Activated CD4-positive, alpha-beta T cell treated with anti-CD3 and anti-CD28 coated beads, Interleukin-2, amount 10 ng/mL, durations not matched to agents 7 days and 5 days (primary cell): ENCODE measurements around the gene UFC1. TPM values are rescaled to one million over a fixed set of nuclear protein-coding genes. Genes with fewer than 3 reads are reported as not detected.

ENCODE experiments used
- CTCF ChIA-PET: fragments of 350-600 bp; sonication (Branson Sonifier 250); formaldehyde crosslinking; loops from one replicate; lab custom pipeline; 2021; ENCODE audit warnings: antibody characterized with exemption; lab: Charles Lee
- POLR2A ChIA-PET: fragments of 350-600 bp; sonication (Branson Sonifier 250); formaldehyde crosslinking; loops from one replicate; lab custom pipeline; 2021; ENCODE audit warnings: antibody characterized with exemption; lab: Charles Lee
- DNase-seq: peaks from one replicate; pipeline ENCODE4 v3.0.0-alpha.2; 2020
- H3K27ac Mint-ChIP-seq: one replicate; pipeline ENCODE4 v1.8.0; 2021; ENCODE audit warnings: mild to moderate bottlenecking, moderate library complexity, mixed read lengths
- H3K27me3 Mint-ChIP-seq: one replicate; pipeline ENCODE4 v1.8.0; 2021; ENCODE audit warnings: mixed read lengths
- H3K36me3 Mint-ChIP-seq: one replicate; pipeline ENCODE4 v1.8.0; 2021; ENCODE audit warnings: low read depth, mixed read lengths
- H3K4me1 Mint-ChIP-seq: one replicate; pipeline ENCODE4 v1.8.0; 2021; ENCODE audit warnings: mixed read lengths
- H3K4me3 Mint-ChIP-seq: one replicate; pipeline ENCODE4 v1.8.0; 2021; ENCODE audit warnings: mild to moderate bottlenecking, moderate library complexity, mixed read lengths
- H3K9me3 Mint-ChIP-seq: one replicate; pipeline ENCODE4 v1.8.0; 2021; ENCODE audit warnings: mixed read lengths
- total RNA-seq, 2 experiments: library from RNA; stranded (reverse); gene quantifications; one replicate each; pipeline ENCODE4 v1.2.3, GENCODE V29; 2021

UFC1 gene
- total RNA-seq, 2 experiments from 2014 or later, result 115 to 120 TPM

DNA sequence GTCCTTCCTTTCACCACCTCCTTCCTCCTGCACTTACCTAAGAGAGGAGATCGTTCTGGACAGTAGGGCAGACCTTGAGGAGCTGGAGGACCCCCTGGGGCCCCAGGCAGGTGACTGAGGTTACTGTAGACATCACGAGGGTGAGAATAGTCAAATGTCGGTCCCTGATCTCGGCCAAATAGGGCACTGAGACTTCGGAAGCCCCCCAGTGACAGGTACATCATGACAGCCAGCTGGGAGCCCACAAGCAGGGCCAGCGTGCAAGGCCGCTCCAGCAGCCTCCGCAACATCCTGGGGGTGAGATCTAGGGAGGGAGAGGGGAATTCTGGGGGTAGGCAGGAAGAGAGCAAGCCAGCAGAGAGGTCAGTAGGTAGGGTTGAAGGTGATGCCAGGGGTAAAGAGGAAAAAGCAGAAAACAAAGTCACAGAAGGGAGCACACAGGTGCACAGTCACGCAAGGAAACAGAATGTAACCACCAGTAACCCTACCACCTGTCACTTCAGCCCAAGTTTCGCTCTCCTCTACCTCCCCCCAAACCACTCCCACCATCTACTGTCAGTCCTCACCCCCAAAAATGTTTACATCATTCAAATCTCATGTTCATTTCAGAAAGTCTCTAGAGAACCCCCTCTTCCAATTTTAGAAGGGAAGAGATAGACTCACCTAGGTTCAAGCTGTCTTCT lies 22.1 kb downstream of the UFC1 start:
- Mint-ChIP-seq H3K4me1 (peaks cover 62% of the 10 kb centered on the region), H3K27me3 (no peaks in the 10 kb centered on the region), H3K4me3 (peak overlapping the region; percentile 96), H3K9me3 (no peaks in the 10 kb centered on the region), H3K36me3 (peaks cover 48% of the 10 kb centered on the region), H3K27ac (peak overlapping the region; percentile 99)
- DNase-seq, result no peak
- CTCF ChIA-PET, result interaction anchor here (1.4 to 3.2 kb wide), 7 partner anchors 8 to 206 kb away, joined by 3 to 23 read pairs (median 5); partner anchors contain the start of genes PPOX and UFC1
- POLR2A ChIA-PET, result no interaction called here

DNA sequence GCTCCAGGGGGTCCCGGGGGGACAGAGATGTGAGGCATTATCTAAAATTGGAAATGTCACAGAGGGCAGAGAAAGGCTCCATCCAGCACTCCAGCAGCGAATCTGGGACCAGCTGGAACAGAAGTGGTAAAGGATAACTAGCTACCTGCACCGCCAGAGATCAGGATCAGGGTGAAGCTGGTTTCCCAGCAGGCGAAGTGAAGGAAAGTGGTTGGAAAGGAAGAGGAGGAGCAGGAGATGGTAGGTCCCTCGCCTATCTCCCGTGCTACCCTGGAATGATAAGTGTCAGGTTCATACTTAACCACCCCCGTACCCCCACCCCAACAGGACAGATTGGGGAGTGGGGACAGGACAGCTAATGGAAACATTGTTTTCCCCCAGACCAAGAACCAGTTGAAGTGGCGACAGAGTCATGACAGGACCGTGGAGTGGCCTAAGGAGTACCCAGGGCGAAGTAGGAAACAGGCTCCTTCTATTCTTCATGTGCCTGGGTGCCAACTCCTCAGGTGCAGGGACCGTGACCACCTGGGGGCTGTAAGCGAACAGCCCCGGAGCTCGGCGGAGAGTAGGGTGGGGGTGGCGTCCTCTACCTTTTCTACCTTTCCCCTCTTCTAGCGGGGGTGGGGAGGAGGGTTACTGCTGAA lies 22.8 kb downstream of the UFC1 start:
- Mint-ChIP-seq H3K27ac (peak overlapping the region; percentile 99), H3K4me3 (peak overlapping the region; percentile 96), H3K36me3 (peaks cover 41% of the 10 kb centered on the region), H3K9me3 (no peaks in the 10 kb centered on the region), H3K27me3 (no peaks in the 10 kb centered on the region), H3K4me1 (peaks cover 66% of the 10 kb centered on the region)
- DNase-seq, result no peak
- POLR2A ChIA-PET, result no interaction called here
- CTCF ChIA-PET, result interaction anchor here (1.4 to 3.2 kb wide), 8 partner anchors 8 to 205 kb away, joined by 3 to 23 read pairs (median 4); partner anchors contain the start of genes PPOX and UFC1

DNA sequence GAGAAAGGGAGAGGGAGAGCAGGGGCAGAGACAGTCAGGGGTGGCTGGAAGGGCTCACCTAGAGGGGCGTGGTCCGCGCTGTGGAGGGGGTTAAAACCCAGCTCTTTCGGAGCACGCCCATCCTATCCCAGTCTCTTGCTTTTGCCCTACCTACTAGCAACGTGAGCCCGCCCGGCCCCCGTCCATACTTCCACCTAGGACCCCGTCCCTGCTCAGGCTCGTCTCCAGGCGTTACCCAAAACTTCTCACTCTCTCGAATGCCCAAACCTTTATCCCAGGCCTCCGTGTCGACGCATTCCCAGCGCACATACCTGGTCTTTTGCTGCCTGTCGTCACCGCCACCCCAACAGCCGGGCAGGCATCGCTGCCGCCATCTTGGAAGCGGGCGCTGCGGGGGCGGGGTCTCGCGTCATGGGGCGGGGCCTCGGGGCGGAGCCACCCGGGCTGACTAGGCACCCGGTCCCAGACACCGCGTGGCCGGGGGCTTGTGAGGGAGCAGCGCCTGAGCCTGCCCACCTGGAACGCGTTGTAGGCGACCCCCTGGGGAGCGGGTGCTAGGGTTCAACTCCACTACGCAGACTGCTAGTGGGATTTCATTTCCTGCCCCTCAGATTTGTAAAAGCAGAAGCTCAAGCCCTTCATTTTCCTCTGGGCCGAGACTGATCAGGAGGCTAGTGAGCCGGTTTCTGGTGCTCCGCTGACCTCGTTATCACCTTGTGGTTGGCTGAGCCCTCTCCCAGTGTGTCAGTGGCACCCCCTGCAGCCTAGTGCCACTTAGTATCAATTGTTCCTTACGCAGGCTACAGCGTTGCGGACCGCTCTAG lies 23.5 kb downstream of the UFC1 start, which contains the start of gene B4GALT3:
B4GALT3 (minus strand) TSS at position 396 of the 824 bp plus-strand sequence. CDS start 1,447 bp downstream, outside the sequence.
- H3K27ac Mint-ChIP-seq, result peak within 1 kb of the TSS; percentile 99
- peaks cover 43% of the 10 kb centered on the region for H3K36me3 Mint-ChIP-seq
- H3K9me3 Mint-ChIP-seq, result no peaks in the 10 kb centered on the region
- H3K4me1 Mint-ChIP-seq, result peaks cover 74% of the 10 kb centered on the region
- peak within 1 kb of the TSS; percentile 96 for H3K4me3 Mint-ChIP-seq
- ChIA-PET POLR2A (no interaction called here), CTCF (interaction anchor here (1.4 to 3.2 kb wide), 7 partner anchors 9 to 205 kb away, joined by 3 to 23 read pairs (median 5); partner anchors contain the start of genes PPOX and UFC1)
- no peaks in the 10 kb centered on the region for H3K27me3 Mint-ChIP-seq
- peak; percentile 92 for DNase-seq

DNA sequence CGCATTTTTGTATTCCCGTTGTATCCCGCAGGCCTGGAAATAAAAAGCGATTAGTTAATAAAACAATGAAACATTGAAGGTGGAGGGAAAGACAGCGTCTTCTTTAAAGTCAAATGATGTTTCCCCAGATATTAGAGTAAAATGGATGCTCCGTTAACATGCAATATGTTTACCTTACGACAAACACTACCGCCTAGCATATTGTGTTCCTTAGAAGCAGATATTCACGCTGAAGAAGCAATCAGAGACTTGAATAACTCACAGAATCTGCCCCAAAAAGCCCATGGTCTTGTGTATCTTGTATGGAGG lies 24.1 kb downstream of the UFC1 start:
- ChIA-PET POLR2A (no interaction called here), CTCF (interaction anchor here (1.9 to 2.1 kb wide), 3 partner anchors 10 to 204 kb away, joined by 4 to 6 read pairs (median 5); partner anchors contain the start of gene UFC1)
- H3K4me1 Mint-ChIP-seq, result peaks cover 79% of the 10 kb centered on the region
- H3K36me3 Mint-ChIP-seq, result peaks cover 38% of the 10 kb centered on the region
- H3K4me3 Mint-ChIP-seq, result peak overlapping the region; percentile 96
- DNase-seq, result no peak
- peak overlapping the region; percentile 99 for H3K27ac Mint-ChIP-seq
- no peaks in the 10 kb centered on the region for H3K9me3 Mint-ChIP-seq
- H3K27me3 Mint-ChIP-seq, result no peaks in the 10 kb centered on the region

DNA sequence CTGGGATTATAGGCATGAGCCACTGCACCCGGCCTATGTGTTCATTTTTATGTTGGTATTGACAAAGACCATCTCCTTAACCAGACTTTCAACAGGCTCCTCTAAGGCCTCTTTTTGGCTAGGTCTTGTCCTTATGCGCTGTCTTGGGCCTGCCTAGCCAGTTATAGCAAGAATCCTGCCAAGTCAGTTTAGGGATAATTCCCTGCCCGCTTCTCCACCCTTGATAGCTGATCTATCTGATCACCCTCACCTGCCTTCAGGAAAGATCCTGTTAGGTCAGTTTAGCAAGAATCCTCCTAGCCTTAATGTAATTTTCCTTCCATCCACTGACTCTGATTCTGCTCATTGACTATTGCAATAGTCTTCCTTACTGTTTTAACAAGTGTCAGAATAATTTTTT lies 25.9 kb downstream of the UFC1 start:
- Mint-ChIP-seq H3K27me3 (no peaks in the 10 kb centered on the region), H3K4me1 (peaks cover 84% of the 10 kb centered on the region), H3K9me3 (no peaks in the 10 kb centered on the region), H3K36me3 (peaks cover 26% of the 10 kb centered on the region), H3K4me3 (no peak overlapping the region), H3K27ac (peak overlapping the region; percentile 60)
- CTCF ChIA-PET, result interaction anchor here (1.3 to 4.0 kb wide), 4 partner anchors 9 to 46 kb away, joined by 3 to 30 read pairs (median 5); partner anchors contain the start of genes PPOX and TOMM40L
- POLR2A ChIA-PET, result no interaction called here
- no peak for DNase-seq

DNA sequence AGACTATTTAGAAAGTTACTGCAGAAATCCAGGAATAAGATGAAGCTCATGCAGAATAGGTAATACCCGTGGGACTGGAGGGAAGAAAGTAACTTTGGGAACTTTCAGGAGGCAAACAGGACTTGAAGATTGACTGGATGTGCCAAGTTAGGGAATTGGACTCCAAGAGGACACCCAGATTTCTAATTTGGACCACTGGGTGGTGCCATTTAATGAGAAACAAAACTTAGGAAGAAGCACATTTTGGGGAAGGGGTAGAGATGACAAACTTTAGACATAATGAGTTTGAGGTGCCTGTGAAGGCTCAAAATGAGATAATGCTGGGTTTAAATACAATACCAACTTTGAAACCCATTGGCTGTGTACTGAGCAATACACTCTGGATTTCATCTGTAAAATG lies 26.9 kb downstream of the UFC1 start:
- H3K27ac Mint-ChIP-seq, result peak overlapping the region; percentile 83
- POLR2A ChIA-PET, result no interaction called here
- CTCF ChIA-PET, result interaction anchor here (1.8 to 4.0 kb wide), 4 partner anchors 10 to 45 kb away, joined by 4 to 30 read pairs (median 12); partner anchors contain the start of genes PPOX and TOMM40L
- no peaks in the 10 kb centered on the region for H3K9me3 Mint-ChIP-seq
- peak; percentile 29 for DNase-seq
- H3K4me3 Mint-ChIP-seq, result no peak overlapping the region
- H3K36me3 Mint-ChIP-seq, result peaks cover 17% of the 10 kb centered on the region
- H3K4me1 Mint-ChIP-seq, result peaks cover 82% of the 10 kb centered on the region
- H3K27me3 Mint-ChIP-seq, result no peaks in the 10 kb centered on the region

DNA sequence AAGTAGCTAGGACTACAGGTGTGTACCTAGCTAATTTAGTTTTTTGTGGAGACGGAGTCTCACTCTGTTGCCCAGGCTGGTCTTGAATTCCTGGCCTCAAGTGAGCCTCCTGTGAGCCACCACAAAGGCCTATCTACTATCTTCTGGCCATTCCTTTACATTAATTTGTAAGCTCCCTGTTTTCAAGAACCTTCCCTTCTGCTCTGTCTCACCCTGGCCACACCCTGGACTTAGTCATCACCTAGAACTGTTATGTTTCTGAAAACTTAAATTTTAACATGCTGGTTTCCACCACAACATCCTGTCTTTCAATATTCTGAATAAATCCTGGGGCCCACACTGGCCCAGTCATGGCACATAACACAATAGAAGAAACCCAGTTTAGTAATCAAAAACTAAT lies 28.4 kb downstream of the UFC1 start:
- ChIA-PET CTCF (interaction anchor here (0.8 to 4.0 kb wide), 13 partner anchors 10 to 258 kb away, joined by 3 to 30 read pairs (median 5); partner anchors contain the start of genes NDUFS2, PPOX and TOMM40L), POLR2A (interaction anchor here (0.5 to 1.5 kb wide), 3 partner anchors 16 to 204 kb away, joined by 4 to 6 read pairs (median 5); partner anchors contain the start of genes PPOX and TOMM40L)
- peak overlapping the region; percentile 96 for H3K27ac Mint-ChIP-seq
- peaks cover 83% of the 10 kb centered on the region for H3K4me1 Mint-ChIP-seq
- no peaks in the 10 kb centered on the region for H3K27me3 Mint-ChIP-seq
- peaks cover 10% of the 10 kb centered on the region for H3K36me3 Mint-ChIP-seq
- H3K9me3 Mint-ChIP-seq, result no peaks in the 10 kb centered on the region
- peak; percentile 76 for DNase-seq
- peak overlapping the region; percentile 32 for H3K4me3 Mint-ChIP-seq

DNA sequence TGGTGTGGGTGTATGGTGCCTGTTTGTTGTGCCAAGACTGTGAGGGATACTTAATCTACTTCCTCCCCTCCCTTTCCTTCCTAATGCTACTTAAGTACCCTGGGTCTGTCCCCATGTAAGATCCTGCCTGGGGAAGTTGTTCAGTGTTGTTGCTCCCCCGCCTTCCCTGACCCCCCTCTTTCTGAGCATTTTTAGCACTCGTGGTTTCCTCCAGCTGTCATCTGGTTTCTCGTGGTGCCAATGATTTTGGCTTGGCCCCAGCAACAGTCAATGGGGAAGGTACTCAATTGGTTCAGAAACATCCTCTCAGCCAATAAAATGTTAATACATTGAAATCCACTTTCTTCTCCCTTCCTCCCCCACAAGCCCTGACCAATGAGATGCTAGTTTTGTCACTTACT lies 31.5 kb downstream of the UFC1 start:
- no peaks in the 10 kb centered on the region for H3K9me3 Mint-ChIP-seq
- H3K4me3 Mint-ChIP-seq, result peak overlapping the region; percentile 58
- CTCF ChIA-PET, result interaction anchor here (0.6 to 2.0 kb wide), 7 partner anchors 8 to 196 kb away, joined by 3 to 9 read pairs (median 4); partner anchors contain the start of genes NDUFS2 and PPOX
- peak; percentile 92 for DNase-seq
- peaks cover 81% of the 10 kb centered on the region for H3K4me1 Mint-ChIP-seq
- peak overlapping the region; percentile 97 for H3K27ac Mint-ChIP-seq
- POLR2A ChIA-PET, result no interaction called here
- H3K27me3 Mint-ChIP-seq, result no peaks in the 10 kb centered on the region
- H3K36me3 Mint-ChIP-seq, result peaks cover 11% of the 10 kb centered on the region

DNA sequence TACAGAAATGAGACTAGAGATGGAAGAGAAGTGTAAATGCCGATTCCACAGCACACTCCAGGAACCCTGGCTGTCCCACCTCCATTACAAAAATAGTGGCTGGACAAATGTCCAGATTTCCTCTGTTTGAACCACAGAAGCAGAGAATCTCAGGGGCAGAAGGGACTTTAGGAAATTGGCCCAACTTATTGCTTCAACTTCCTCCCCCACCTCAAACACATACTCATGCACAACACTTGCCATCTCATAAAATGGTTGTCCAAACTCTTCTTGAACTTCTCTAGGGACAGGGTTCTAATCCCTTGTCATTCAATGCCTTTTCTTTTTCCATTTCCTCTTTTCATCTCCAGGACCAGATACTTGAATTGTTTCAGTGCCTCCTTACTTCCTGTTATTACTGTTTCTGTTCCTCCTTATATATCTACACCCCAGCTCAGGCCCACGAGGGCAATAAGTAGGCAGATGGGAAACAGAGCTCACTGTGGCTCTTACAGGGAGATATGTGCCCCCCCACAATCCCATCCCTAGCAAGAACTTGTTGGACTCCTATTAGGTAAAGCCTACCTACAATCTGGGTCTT lies 32.0 kb downstream of the UFC1 start:
- DNase-seq, result no peak
- POLR2A ChIA-PET, result no interaction called here
- H3K4me1 Mint-ChIP-seq, result peaks cover 78% of the 10 kb centered on the region
- peak overlapping the region; percentile 97 for H3K27ac Mint-ChIP-seq
- no peaks in the 10 kb centered on the region for H3K9me3 Mint-ChIP-seq
- CTCF ChIA-PET, result interaction anchor here (0.6 to 2.0 kb wide), 9 partner anchors 7 to 196 kb away, joined by 3 to 9 read pairs (median 4); partner anchors contain the start of genes ADAMTS4, NDUFS2 and PPOX
- H3K36me3 Mint-ChIP-seq, result peaks cover 11% of the 10 kb centered on the region
- H3K27me3 Mint-ChIP-seq, result no peaks in the 10 kb centered on the region
- H3K4me3 Mint-ChIP-seq, result peak overlapping the region; percentile 58

DNA sequence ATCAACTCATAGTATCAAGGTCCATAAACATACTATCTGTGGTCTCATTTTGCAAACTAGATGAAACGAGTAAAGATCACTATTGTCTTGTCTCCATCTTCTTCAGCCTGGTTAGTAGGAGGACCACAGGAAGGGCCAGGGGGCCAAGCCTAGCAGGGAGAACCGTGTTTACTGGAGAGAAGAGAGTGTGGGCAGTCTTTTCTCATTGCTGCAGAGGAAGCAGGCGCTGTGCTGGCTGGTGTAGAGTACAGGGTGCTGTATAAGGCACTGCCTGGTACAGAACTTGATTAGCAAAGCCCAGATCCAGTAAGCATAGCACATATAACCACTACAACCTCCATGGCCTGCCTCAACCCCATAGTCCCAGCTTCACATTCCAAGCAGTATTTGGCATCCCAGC lies 33.5 kb downstream of the UFC1 start:
- POLR2A ChIA-PET, result no interaction called here
- peaks cover 7% of the 10 kb centered on the region for H3K36me3 Mint-ChIP-seq
- peak overlapping the region; percentile 97 for H3K27ac Mint-ChIP-seq
- no peak overlapping the region for H3K4me3 Mint-ChIP-seq
- peaks cover 69% of the 10 kb centered on the region for H3K4me1 Mint-ChIP-seq
- no peaks in the 10 kb centered on the region for H3K9me3 Mint-ChIP-seq
- CTCF ChIA-PET, result interaction anchor here (1.0 kb wide), 1 partner anchor 22 kb away, joined by 5 read pairs; the partner anchor contains the start of gene PPOX
- DNase-seq, result no peak
- H3K27me3 Mint-ChIP-seq, result no peaks in the 10 kb centered on the region

DNA sequence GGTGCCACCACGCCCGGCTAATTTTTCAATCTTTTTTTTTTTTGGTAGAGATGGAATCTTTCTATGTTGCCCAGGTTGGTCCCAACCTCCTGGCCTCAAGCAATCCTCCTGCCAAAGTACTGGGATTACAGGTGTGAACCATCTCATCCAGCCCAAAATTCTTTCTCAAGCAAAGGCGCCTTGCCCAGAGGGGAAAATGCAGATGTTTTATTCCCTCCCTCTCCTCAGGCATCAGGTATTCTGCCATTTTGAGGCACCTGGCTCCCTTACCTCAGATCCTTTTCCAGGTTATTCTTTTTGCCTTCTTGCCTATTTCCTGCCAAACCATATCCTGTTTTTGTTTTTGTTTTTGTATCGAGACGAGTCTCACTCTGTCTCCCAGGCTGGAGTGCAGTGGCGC lies 34.6 kb downstream of the UFC1 start:
- no peak for DNase-seq
- peak overlapping the region; percentile 50 for H3K27ac Mint-ChIP-seq
- H3K4me1 Mint-ChIP-seq, result peaks cover 69% of the 10 kb centered on the region
- H3K9me3 Mint-ChIP-seq, result no peaks in the 10 kb centered on the region
- no peak overlapping the region for H3K4me3 Mint-ChIP-seq
- ChIA-PET CTCF (interaction anchor here (0.6 to 1.6 kb wide), 5 partner anchors 14 to 70 kb away, joined by 3 to 6 read pairs (median 4); partner anchors contain the start of genes NDUFS2, PCP4L1, PPOX and TOMM40L), POLR2A (interaction anchor here (0.6 kb wide), 1 partner anchor 9 kb away, joined by 9 read pairs; no protein-coding TSS in a partner anchor)
- peaks cover 5% of the 10 kb centered on the region for H3K36me3 Mint-ChIP-seq
- no peaks in the 10 kb centered on the region for H3K27me3 Mint-ChIP-seq
